ENCODE data around the gene AKAP8.

AKAP8 gene

GRCh38 chr19:15379083-15379998, at the start of gene AKAP8:
TSS of gene AKAP8 (minus strand) at chr19:15379787. CDS start at chr19:15379731, 56 bp downstream.
- H3K4me3 ChIP-seq (ENCODE audit: low read length) = peak within 1 kb of the TSS; percentile 92
- peaks cover 27% of the 10 kb centered on the region for H4K20me1 ChIP-seq (ENCODE audit: insufficient read depth, low read length)
- peaks cover 58% of the 10 kb centered on the region for H3K79me2 ChIP-seq (ENCODE audit: low read length)
- H3K27me3 ChIP-seq (ENCODE audit: low read depth, low read length) = no peaks in the 10 kb centered on the region
- H3K4me2 ChIP-seq (ENCODE audit: low read length) = peak within 1 kb of the TSS; percentile 90
- peak within 1 kb of the TSS; percentile 97 for H3K9ac ChIP-seq (ENCODE audit: low read length)
- peaks cover 21% of the 10 kb centered on the region for H3K4me1 ChIP-seq (ENCODE audit: low read length)
- peak within 1 kb of the TSS; percentile 83 for H3K27ac ChIP-seq (ENCODE audit: low read length)
- TF ChIP-seq EZH2phosphoT487 (IDR thresholded peaks at IDR 0.05; ENCODE audit: low read depth) = no peak
- TF ChIP-seq, protein P1, sequence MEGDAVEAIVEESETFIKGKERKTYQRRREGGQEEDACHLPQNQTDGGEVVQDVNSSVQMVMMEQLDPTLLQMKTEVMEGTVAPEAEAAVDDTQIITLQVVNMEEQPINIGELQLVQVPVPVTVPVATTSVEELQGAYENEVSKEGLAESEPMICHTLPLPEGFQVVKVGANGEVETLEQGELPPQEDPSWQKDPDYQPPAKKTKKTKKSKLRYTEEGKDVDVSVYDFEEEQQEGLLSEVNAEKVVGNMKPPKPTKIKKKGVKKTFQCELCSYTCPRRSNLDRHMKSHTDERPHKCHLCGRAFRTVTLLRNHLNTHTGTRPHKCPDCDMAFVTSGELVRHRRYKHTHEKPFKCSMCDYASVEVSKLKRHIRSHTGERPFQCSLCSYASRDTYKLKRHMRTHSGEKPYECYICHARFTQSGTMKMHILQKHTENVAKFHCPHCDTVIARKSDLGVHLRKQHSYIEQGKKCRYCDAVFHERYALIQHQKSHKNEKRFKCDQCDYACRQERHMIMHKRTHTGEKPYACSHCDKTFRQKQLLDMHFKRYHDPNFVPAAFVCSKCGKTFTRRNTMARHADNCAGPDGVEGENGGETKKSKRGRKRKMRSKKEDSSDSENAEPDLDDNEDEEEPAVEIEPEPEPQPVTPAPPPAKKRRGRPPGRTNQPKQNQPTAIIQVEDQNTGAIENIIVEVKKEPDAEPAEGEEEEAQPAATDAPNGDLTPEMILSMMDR (IDR thresholded peaks at IDR 0.05; ENCODE audit: low read depth, low read length) = no peak
- no peaks in the 10 kb centered on the region for H3K9me3 ChIP-seq (ENCODE audit: insufficient read depth, low read length)
- H2AFZ ChIP-seq (ENCODE audit: low read depth, low read length) = peak within 1 kb of the TSS; percentile 31; the same call in 1 of the 2 replicates
- peaks cover 15% of the 10 kb centered on the region for H3K36me3 ChIP-seq (replicated peaks; ENCODE audit: low read depth, low read length)

DNA sequence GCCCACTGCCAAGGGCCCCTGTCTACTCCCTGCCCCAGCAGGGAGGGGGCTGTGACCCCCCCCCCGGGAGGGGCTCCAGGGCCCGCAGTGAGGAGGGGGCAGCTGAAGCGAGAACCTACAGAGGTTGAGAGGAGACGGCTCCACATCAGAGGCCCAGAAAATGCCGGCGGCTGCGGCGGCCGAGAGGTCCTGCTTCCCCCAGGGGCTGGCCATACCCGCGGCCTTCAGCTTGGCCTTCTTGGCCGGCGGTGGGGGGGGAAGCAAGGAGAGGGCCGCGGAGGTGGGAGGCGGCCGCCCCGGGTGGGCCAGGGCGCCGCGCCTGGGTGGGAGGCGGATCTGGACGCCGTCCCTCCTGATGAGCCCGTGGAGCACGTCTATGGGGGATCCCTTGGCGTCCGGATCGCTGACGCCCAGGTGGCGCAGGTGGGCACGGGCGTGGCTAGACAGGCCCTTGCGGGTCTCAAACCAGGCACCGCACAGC, 48.4 kb upstream of the AKAP8 start:
- Histone ChIP-seq H3K79me2 (ENCODE audit: low read length) (peaks cover 58% of the 10 kb centered on the region), H4K20me1 (ENCODE audit: insufficient read depth, low read length) (peaks cover 15% of the 10 kb centered on the region; the same call in 1 of the 2 replicates), H3K27me3 (ENCODE audit: low read depth, low read length) (no peaks in the 10 kb centered on the region), H3K4me3 (ENCODE audit: low read length) (no peak overlapping the region), H3K9ac (ENCODE audit: low read length) (no peak overlapping the region), H3K4me2 (ENCODE audit: low read length) (no peak overlapping the region), H2AFZ (ENCODE audit: low read depth, low read length) (no peak overlapping the region), H3K9me3 (ENCODE audit: insufficient read depth, low read length) (no peaks in the 10 kb centered on the region), H3K4me1 (ENCODE audit: low read length) (peaks cover 11% of the 10 kb centered on the region), H3K27ac (ENCODE audit: low read length) (no peak overlapping the region), H3K36me3 (replicated peaks; ENCODE audit: low read depth, low read length) (peaks cover 53% of the 10 kb centered on the region)
- no peak for TF ChIP-seq EZH2phosphoT487 (IDR thresholded peaks at IDR 0.05; ENCODE audit: low read depth)
- TF ChIP-seq, protein P1 (IDR thresholded peaks at IDR 0.05; ENCODE audit: low read depth, low read length) = no peak

GRCh38 chr19:15427350-15427700, 47.7 kb upstream of the AKAP8 start:
- no peak for TF ChIP-seq EZH2phosphoT487 (IDR thresholded peaks at IDR 0.05; ENCODE audit: low read depth)
- TF ChIP-seq, protein P1 (IDR thresholded peaks at IDR 0.05; ENCODE audit: low read depth, low read length) = no peak
- Histone ChIP-seq H3K36me3 (replicated peaks; ENCODE audit: low read depth, low read length) (peaks cover 56% of the 10 kb centered on the region), H3K79me2 (ENCODE audit: low read length) (peaks cover 55% of the 10 kb centered on the region), H3K27me3 (ENCODE audit: low read depth, low read length) (no peaks in the 10 kb centered on the region), H3K4me3 (ENCODE audit: low read length) (no peak overlapping the region), H4K20me1 (ENCODE audit: insufficient read depth, low read length) (peaks cover 15% of the 10 kb centered on the region; the same call in 1 of the 2 replicates), H2AFZ (ENCODE audit: low read depth, low read length) (no peak overlapping the region), H3K27ac (ENCODE audit: low read length) (no peak overlapping the region), H3K4me1 (ENCODE audit: low read length) (peaks cover 11% of the 10 kb centered on the region), H3K4me2 (ENCODE audit: low read length) (no peak overlapping the region), H3K9me3 (ENCODE audit: insufficient read depth, low read length) (no peaks in the 10 kb centered on the region), H3K9ac (ENCODE audit: low read length) (no peak overlapping the region)
